Endothelial cell of umbilical vein (primary cell): ENCODE results near the gene ATP8A2.
"Not testable (repeated sequence)": the region's sequence is repeated elsewhere in the genome, so short reads cannot be mapped to it uniquely, and the experiment has no call there.

Experiments
- EZH2 ChIP-seq: IDR thresholded peaks from 2 replicates; pipeline ENCODE4 v1.6.1; 2012; ENCODE audit warnings: borderline replicate concordance, low read depth, mild to moderate bottlenecking, moderate library complexity, low read length, inconsistent platforms; ENCODE audit not compliant: severe bottlenecking
- POLR2A ChIP-seq: IDR thresholded peaks from 2 replicates; pipeline ENCODE4 v1.6.1; 2012; ENCODE audit warnings: low read depth, mild to moderate bottlenecking, control low read depth, low read length
- TF ChIP-seq, protein P1 (sequence below), 2 donors: IDR thresholded peaks; 1 replicate in 1 of 2; 2 replicates in 1 of 2; pipeline ENCODE4 v1.5.1; 2011; ENCODE audit warnings: low read length in 2 of 2, mild to moderate bottlenecking in 2 of 2, moderate library complexity in 2 of 2, control low read depth in 1 of 2, inconsistent platforms in 1 of 2, low read depth in 1 of 2; ENCODE audit not compliant: insufficient read depth in 1 of 2; ENCODE audit errors: extremely low read depth in 1 of 2
- TF ChIP-seq, protein P2 (sequence below): IDR thresholded peaks from 2 replicates; pipeline ENCODE4 v1.6.1; 2011; ENCODE audit not compliant: insufficient read depth, insufficient read length

GRCh38 chr13:26072335-26072734, 700.6 kb downstream of the ATP8A2 start:
- TF ChIP-seq, protein P1, sequence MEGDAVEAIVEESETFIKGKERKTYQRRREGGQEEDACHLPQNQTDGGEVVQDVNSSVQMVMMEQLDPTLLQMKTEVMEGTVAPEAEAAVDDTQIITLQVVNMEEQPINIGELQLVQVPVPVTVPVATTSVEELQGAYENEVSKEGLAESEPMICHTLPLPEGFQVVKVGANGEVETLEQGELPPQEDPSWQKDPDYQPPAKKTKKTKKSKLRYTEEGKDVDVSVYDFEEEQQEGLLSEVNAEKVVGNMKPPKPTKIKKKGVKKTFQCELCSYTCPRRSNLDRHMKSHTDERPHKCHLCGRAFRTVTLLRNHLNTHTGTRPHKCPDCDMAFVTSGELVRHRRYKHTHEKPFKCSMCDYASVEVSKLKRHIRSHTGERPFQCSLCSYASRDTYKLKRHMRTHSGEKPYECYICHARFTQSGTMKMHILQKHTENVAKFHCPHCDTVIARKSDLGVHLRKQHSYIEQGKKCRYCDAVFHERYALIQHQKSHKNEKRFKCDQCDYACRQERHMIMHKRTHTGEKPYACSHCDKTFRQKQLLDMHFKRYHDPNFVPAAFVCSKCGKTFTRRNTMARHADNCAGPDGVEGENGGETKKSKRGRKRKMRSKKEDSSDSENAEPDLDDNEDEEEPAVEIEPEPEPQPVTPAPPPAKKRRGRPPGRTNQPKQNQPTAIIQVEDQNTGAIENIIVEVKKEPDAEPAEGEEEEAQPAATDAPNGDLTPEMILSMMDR (IDR thresholded peaks at IDR 0.05; ENCODE audit: extremely low read depth in 1 of 2, insufficient read depth in 1 of 2, low read depth in 1 of 2, low read length in 2 of 2): not testable (repeated sequence)
- not testable (repeated sequence) for TF ChIP-seq POLR2A, EZH2
- TF ChIP-seq, protein P2, sequence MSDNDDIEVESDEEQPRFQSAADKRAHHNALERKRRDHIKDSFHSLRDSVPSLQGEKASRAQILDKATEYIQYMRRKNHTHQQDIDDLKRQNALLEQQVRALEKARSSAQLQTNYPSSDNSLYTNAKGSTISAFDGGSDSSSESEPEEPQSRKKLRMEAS: not testable (repeated sequence)
